Endothelial cell of umbilical vein (primary cell): ENCODE results near the gene SSX2IP. TPM values are rescaled to one million over a fixed set of nuclear protein-coding genes. Genes with fewer than 3 reads are reported as not detected.

Source experiments
- BruUV-seq: library from RNA; stranded (reverse); fragments of 400-500 nt; replicated peaks from 2 replicates; lab custom pipeline; 2021; lab: Mats Ljungman, UMichigan
- CTCF ChIA-PET: fragments of 300-600, 350-600 bp; sonication (Branson Sonifier 250); formaldehyde crosslinking; loops from one replicate; lab custom pipeline; 2021; ENCODE audit warnings: antibody characterized with exemption, inconsistent platforms; lab: Charles Lee
- POLR2A ChIA-PET: fragments of 300-600, 350-600 bp; sonication (Branson Sonifier 250); formaldehyde crosslinking; loops from one replicate; lab custom pipeline; 2021; ENCODE audit warnings: antibody characterized with exemption, inconsistent platforms; lab: Charles Lee
- DNase-seq: peaks from one replicate; pipeline ENCODE4 v3.0.0-alpha.2; 2011; ENCODE audit warnings: low read depth, low spot score
- FAIRE-seq: peaks from 2 replicates; lab custom pipeline; 2011; peaks lifted over from hg19 to GRCh38; lab: Jason Lieb, UNC
- H2AFZ ChIP-seq: 2 replicates; pipeline ENCODE4 v1.6.0; 2012; ENCODE audit warnings: low read depth, low read length, control low read depth, inconsistent platforms
- H3K27ac ChIP-seq: 2 replicates; pipeline ENCODE4 v1.5.1; 2011; ENCODE audit warnings: low read depth, mild to moderate bottlenecking, control low read depth, low read length, moderate library complexity; ENCODE audit not compliant: insufficient read depth
- H3K27me3 ChIP-seq, 2 experiments: 2 replicates each; pipeline versions ENCODE4 v1.6.0 to v1.6.1; 2011; ENCODE audit warnings: low read length in 2 of 2, mixed read lengths in 1 of 2; ENCODE audit not compliant: control insufficient read depth in 2 of 2, insufficient read depth in 2 of 2
- H3K36me3 ChIP-seq, 2 experiments: 2 replicates in 1 of 2; 3 replicates in 1 of 2; pipeline ENCODE4 v1.5.1; 2011; ENCODE audit warnings: low read length in 2 of 2, mild to moderate bottlenecking in 1 of 2, moderate library complexity in 1 of 2; ENCODE audit not compliant: control insufficient read depth in 2 of 2, insufficient read depth in 2 of 2; ENCODE audit errors: extremely low read depth in 1 of 2
- H3K4me1 ChIP-seq: 3 replicates; pipeline ENCODE4 v1.5.1; 2011; ENCODE audit warnings: mild to moderate bottlenecking, low read length; ENCODE audit not compliant: control insufficient read depth, insufficient read depth; ENCODE audit errors: extremely low read depth
- H3K4me2 ChIP-seq: 2 replicates; pipeline ENCODE4 v1.6.1; 2011; ENCODE audit warnings: low read length, control low read depth, mixed read lengths; ENCODE audit not compliant: insufficient read depth
- H3K4me3 ChIP-seq, 3 experiments: fragments of 200-600 bp in 1 of 3; sonication (generic), shearing (Covaris generic) in 1 of 3; replicated peaks in 1 of 3; 2 replicates each; pipeline ENCODE4 v1.5.1; 2011 to 2016; ENCODE audit warnings: control low read depth in 3 of 3, low read length in 3 of 3, mild to moderate bottlenecking in 2 of 3, inconsistent platforms in 1 of 3, low read depth in 1 of 3, moderate library complexity in 1 of 3; ENCODE audit not compliant: insufficient read depth in 1 of 3
- H3K79me2 ChIP-seq: 2 replicates; pipeline ENCODE4 v1.6.0; 2012; ENCODE audit warnings: low read length, inconsistent platforms; ENCODE audit not compliant: control insufficient read depth, insufficient read depth
- H3K9ac ChIP-seq: replicated peaks from 2 replicates; pipeline ENCODE3; 2011; ENCODE audit warnings: low read length, control low read depth; ENCODE audit not compliant: insufficient read depth; ENCODE audit errors: extremely low read depth
- H3K9me1 ChIP-seq: replicated peaks from 3 replicates; pipeline ENCODE4 v1.6.0; 2011; ENCODE audit warnings: mild to moderate bottlenecking, low read length; ENCODE audit not compliant: control insufficient read depth, insufficient read depth; ENCODE audit errors: extremely low read depth
- H3K9me3 ChIP-seq: replicated peaks from 2 replicates; pipeline ENCODE4 v1.5.1; 2012; ENCODE audit warnings: low read length, inconsistent platforms; ENCODE audit not compliant: control insufficient read depth, insufficient read depth
- H4K20me1 ChIP-seq: replicated peaks from 2 replicates; pipeline ENCODE3; 2011; ENCODE audit warnings: mild to moderate bottlenecking, low read length; ENCODE audit not compliant: control insufficient read depth, insufficient read depth; ENCODE audit errors: extremely low read depth
- EZH2 ChIP-seq: IDR thresholded peaks from 2 replicates; pipeline ENCODE4 v1.6.1; 2012; ENCODE audit warnings: borderline replicate concordance, low read depth, mild to moderate bottlenecking, moderate library complexity, low read length, inconsistent platforms; ENCODE audit not compliant: severe bottlenecking
- FOS ChIP-seq: IDR thresholded peaks from 2 replicates; pipeline ENCODE4 v1.6.1; 2011; ENCODE audit warnings: mild to moderate bottlenecking, low read length, moderate library complexity, borderline replicate concordance; ENCODE audit not compliant: insufficient read depth
- GATA2 ChIP-seq: IDR thresholded peaks from 2 replicates; pipeline ENCODE4 v1.7.0; 2011; ENCODE audit warnings: low read depth, mild to moderate bottlenecking, moderate library complexity, mixed read lengths, low read length; ENCODE audit not compliant: insufficient read length, insufficient read depth
- JUN ChIP-seq: IDR thresholded peaks from 2 replicates; pipeline ENCODE4 v1.6.1; 2011; ENCODE audit warnings: borderline replicate concordance, low read depth; ENCODE audit not compliant: insufficient read length, insufficient read depth
- MYC ChIP-seq: IDR thresholded peaks from one replicate; pipeline ENCODE4 v1.6.1; 2011; ENCODE audit warnings: mild to moderate bottlenecking, low read depth, low read length
- POLR2A ChIP-seq: IDR thresholded peaks from 2 replicates; pipeline ENCODE4 v1.6.1; 2012; ENCODE audit warnings: low read depth, mild to moderate bottlenecking, control low read depth, low read length
- POLR2AphosphoS5 ChIP-seq: IDR thresholded peaks from 2 replicates; pipeline ENCODE4 v1.6.1; 2012; ENCODE audit warnings: low read depth, mild to moderate bottlenecking, control low read depth, low read length, moderate library complexity; ENCODE audit not compliant: insufficient read depth
- dilution Hi-C: fragments of 300-500 bp; cut with MboI; formaldehyde crosslinking; loops from one replicate; pipeline ENCODE4 v1.15.0; 2019; ENCODE audit warnings: low sequenced_read_pairs; ENCODE audit not compliant: extremely low pct_ligation_motif_present
- intact Hi-C: fragments of 100-400 bp; cut with micrococcal nuclease; formaldehyde crosslinking; loops from one replicate; pipeline ENCODE4 v1.10.0; 2022
- polyA plus RNA-seq, 4 experiments: library from polyadenylated mRNA; depleted of rRNA in 3 of 4; stranded (reverse) in 3 of 4; unstranded in 1 of 4; fragments of >200 nt; gene quantifications; 2 replicates each; pipeline versions ENCODE4 v1.2.1 to v1.2.3, GENCODE V29; 2011 to 2012; ENCODE audit warnings: missing spikeins in 1 of 4
- total RNA-seq: library from RNA; stranded (reverse); gene quantifications from 2 replicates; pipeline ENCODE4 v1.2.3, GENCODE V29; 2021
- TF ChIP-seq, protein P1 (sequence below): IDR thresholded peaks from 2 replicates; pipeline ENCODE4 v1.6.1; 2011; ENCODE audit not compliant: insufficient read depth, insufficient read length
- TF ChIP-seq, protein P2 (sequence below), 2 donors: IDR thresholded peaks; 1 replicate in 1 of 2; 2 replicates in 1 of 2; pipeline ENCODE4 v1.5.1; 2011; ENCODE audit warnings: low read length in 2 of 2, mild to moderate bottlenecking in 2 of 2, moderate library complexity in 2 of 2, control low read depth in 1 of 2, inconsistent platforms in 1 of 2, low read depth in 1 of 2; ENCODE audit not compliant: insufficient read depth in 1 of 2; ENCODE audit errors: extremely low read depth in 1 of 2

Gene SSX2IP
- total and polyA plus RNA-seq, 2 donors (not counting 3 experiments of a cell fraction or from before 2014, with no cell fraction given): 0.77 to 8.4 TPM

DNA sequence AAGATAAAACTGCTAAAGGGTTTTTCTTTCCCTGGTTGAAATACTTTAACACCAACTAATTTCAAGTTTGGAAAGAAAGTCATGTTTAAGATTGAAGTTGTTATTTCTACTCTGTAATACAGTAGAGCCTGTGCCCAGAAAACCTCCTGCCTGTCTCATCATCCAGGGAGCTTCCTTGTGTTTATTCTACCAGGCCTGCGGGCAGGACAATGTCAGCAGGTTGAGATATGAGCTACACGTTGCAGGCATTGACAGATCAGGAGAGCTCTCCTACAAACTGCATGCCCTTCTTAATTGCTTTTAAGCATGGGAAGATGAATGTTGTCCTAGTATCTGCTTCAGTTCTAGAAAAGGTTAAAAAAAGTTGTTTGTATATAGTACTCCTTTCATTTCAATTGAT is 72.9 kb downstream of the SSX2IP start:
- Histone ChIP-seq H3K27me3 (no peaks in the 10 kb centered on the region), H3K9ac (no peak overlapping the region), H3K4me2 (no peak overlapping the region), H3K27ac (no peak overlapping the region), H3K79me2 (no peaks in the 10 kb centered on the region), H3K9me1 (no peaks in the 10 kb centered on the region), H3K9me3 (no peaks in the 10 kb centered on the region), H4K20me1 (no peaks in the 10 kb centered on the region), H2AFZ (no peak overlapping the region), H3K4me1 (peaks cover 15% of the 10 kb centered on the region), H3K4me3 (no peak overlapping the region), H3K36me3 (no peaks in the 10 kb centered on the region)
- FAIRE-seq: no peak
- TF ChIP-seq, protein P1, sequence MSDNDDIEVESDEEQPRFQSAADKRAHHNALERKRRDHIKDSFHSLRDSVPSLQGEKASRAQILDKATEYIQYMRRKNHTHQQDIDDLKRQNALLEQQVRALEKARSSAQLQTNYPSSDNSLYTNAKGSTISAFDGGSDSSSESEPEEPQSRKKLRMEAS: no peak
- TF ChIP-seq EZH2: no peak
- no peak for TF ChIP-seq GATA2
- no peak for TF ChIP-seq JUN
- TF ChIP-seq POLR2A: no peak
- no peak for TF ChIP-seq FOS
- TF ChIP-seq, protein P2, sequence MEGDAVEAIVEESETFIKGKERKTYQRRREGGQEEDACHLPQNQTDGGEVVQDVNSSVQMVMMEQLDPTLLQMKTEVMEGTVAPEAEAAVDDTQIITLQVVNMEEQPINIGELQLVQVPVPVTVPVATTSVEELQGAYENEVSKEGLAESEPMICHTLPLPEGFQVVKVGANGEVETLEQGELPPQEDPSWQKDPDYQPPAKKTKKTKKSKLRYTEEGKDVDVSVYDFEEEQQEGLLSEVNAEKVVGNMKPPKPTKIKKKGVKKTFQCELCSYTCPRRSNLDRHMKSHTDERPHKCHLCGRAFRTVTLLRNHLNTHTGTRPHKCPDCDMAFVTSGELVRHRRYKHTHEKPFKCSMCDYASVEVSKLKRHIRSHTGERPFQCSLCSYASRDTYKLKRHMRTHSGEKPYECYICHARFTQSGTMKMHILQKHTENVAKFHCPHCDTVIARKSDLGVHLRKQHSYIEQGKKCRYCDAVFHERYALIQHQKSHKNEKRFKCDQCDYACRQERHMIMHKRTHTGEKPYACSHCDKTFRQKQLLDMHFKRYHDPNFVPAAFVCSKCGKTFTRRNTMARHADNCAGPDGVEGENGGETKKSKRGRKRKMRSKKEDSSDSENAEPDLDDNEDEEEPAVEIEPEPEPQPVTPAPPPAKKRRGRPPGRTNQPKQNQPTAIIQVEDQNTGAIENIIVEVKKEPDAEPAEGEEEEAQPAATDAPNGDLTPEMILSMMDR (IDR thresholded peaks at IDR 0.05; ENCODE audit: extremely low read depth in 1 of 2, insufficient read depth in 1 of 2, low read depth in 1 of 2, low read length in 2 of 2): no peak
- no peak for TF ChIP-seq MYC
- TF ChIP-seq POLR2AphosphoS5: no peak
- dilution Hi-C loops: loop anchor here (25.0 kb wide), 1 partner anchor 180 kb away; no protein-coding TSS in a partner anchor
- intact Hi-C loops: loop anchor here (10.0 kb wide), 1 partner anchor 657 kb away; the partner anchor contains the start of gene BCL10
- BruUV-seq: no TSS peak
- ChIA-PET CTCF (interaction anchor here (1.0 to 1.1 kb wide), 2 partner anchors 13 to 14 kb away, joined by 3 read pairs; no protein-coding TSS in a partner anchor), POLR2A (no interaction called here)
- DNase-seq: no peak
